GM19240 (cell line): ENCODE data around the gene SELENOH.
A peak's percentile ranks its signal among the peaks of the same experiment; 100 is the strongest.

Experiments
- DNase-seq: peaks from one replicate; pipeline ENCODE4 v3.0.0; 2011; ENCODE audit warnings: low spot score; ENCODE audit not compliant: insufficient read length

Gene SELENOH

GRCh38 chr11:57781529-57781943, 40.2 kb downstream of the SELENOH start:
- DNase-seq: no peak

- DNase-seq: no peak
These were observed 43.8 kb downstream of the SELENOH start for GRCh38 chr11:57785072-57785471.

- no peak for DNase-seq
These were observed 45.1 kb downstream of the SELENOH start for GRCh38 chr11:57786436-57786835.

- no peak for DNase-seq
These were observed 45.8 kb downstream of the SELENOH start for GRCh38 chr11:57787006-57787604.

GRCh38 chr11:57787920-57788702, 46.8 kb downstream of the SELENOH start:
- peak; percentile 23 for DNase-seq

- no peak for DNase-seq
These were observed 47.4 kb downstream of the SELENOH start for GRCh38 chr11:57788703-57789088.

- no peak for DNase-seq
These were observed 50.2 kb downstream of the SELENOH start for GRCh38 chr11:57791321-57792059.

GRCh38 chr11:57792060-57792541, 50.8 kb downstream of the SELENOH start:
- peak; percentile 29 for DNase-seq

- DNase-seq: no peak
These were observed 51.6 kb downstream of the SELENOH start for GRCh38 chr11:57792870-57793269.
